K562 (cell line): ENCODE results near the gene MAD2L1BP. TPM values are rescaled to one million over a fixed set of nuclear protein-coding genes. Genes with fewer than 3 reads are reported as not detected.

Experiments
- ELF1 ChIP-seq: fragments of 200-800 bp; sonication (Bioruptor generic); IDR thresholded peaks from 2 replicates; pipeline ENCODE4 v1.6.1; 2016; ENCODE audit warnings: missing genetic modification characterization, missing compliant biosample characterization
- ERF ChIP-seq: fragments of 450-650 bp; formaldehyde crosslinking; IDR thresholded peaks from 2 replicates; pipeline ENCODE4 v1.4.0; 2020; ENCODE audit warnings: mild to moderate bottlenecking, mixed read lengths
- KAT7 ChIP-seq: sonication (generic); formaldehyde crosslinking; IDR thresholded peaks from 2 replicates; pipeline ENCODE4 v1.8.0; 2022; ENCODE audit warnings: missing genetic modification reagents, mild to moderate bottlenecking, borderline replicate concordance
- KAT8 ChIP-seq: fragments of 450-650 bp; IDR thresholded peaks from 2 replicates; pipeline ENCODE4 v1.6.1; 2016; ENCODE audit warnings: low read depth, mild to moderate bottlenecking
- KHSRP ChIP-seq: fragments of 450-650 bp; IDR thresholded peaks from 2 replicates; pipeline ENCODE4 v1.6.1; 2017
- MAZ ChIP-seq, 2 experiments: fragments of 450-650 bp in 1 of 2; sonication (generic) in 1 of 2; formaldehyde crosslinking; IDR thresholded peaks in 1 of 2; conservative IDR thresholded peaks in 1 of 2; 2 replicates each; pipeline versions ENCODE4 v1.4.0 to v1.5.0; 2020; ENCODE audit warnings: mild to moderate bottlenecking in 1 of 2, missing genetic modification reagents in 1 of 2
- NFATC3 ChIP-seq: fragments of 450-650 bp; IDR thresholded peaks from 2 replicates; pipeline ENCODE4 v1.6.1; 2017; ENCODE audit warnings: mild to moderate bottlenecking
- NR1H2 ChIP-seq: sonication (generic); formaldehyde crosslinking; IDR thresholded peaks from 2 replicates; pipeline ENCODE4 v1.4.0; 2020; ENCODE audit warnings: mild to moderate bottlenecking, missing genetic modification reagents
- PML ChIP-seq: IDR thresholded peaks from 2 replicates; pipeline ENCODE4 v1.6.1; 2012; ENCODE audit warnings: low read length, inconsistent platforms
- POLR3G ChIP-seq: IDR thresholded peaks from 2 replicates; pipeline ENCODE4 v1.6.1; 2011; ENCODE audit not compliant: insufficient read length, insufficient replicate concordance; ENCODE audit errors: extremely low read depth
- RB1 ChIP-seq: fragments of 450-650 bp; IDR thresholded peaks from 2 replicates; pipeline ENCODE4 v1.6.1; 2017; ENCODE audit warnings: low read depth, mild to moderate bottlenecking
- RBM39 ChIP-seq: fragments of 200-400 bp; formaldehyde crosslinking; optimal IDR thresholded peaks from 2 replicates; pipeline ENCODE3; 2018; ENCODE audit warnings: low read depth, low read length
- RCOR1 ChIP-seq, 2 experiments: IDR thresholded peaks; 2 replicates each; pipeline ENCODE4 v1.6.1; 2012; ENCODE audit warnings: low read depth in 2 of 2, low read length in 2 of 2, borderline replicate concordance in 1 of 2, improper control_type of control experiment in 1 of 2
- SMARCA4 ChIP-seq: fragments of 450-650 bp; IDR thresholded peaks from 2 replicates; pipeline ENCODE4 v1.6.1; 2016
- SREBF2 ChIP-seq: sonication (generic); formaldehyde crosslinking; IDR thresholded peaks from 2 replicates; pipeline ENCODE4 v1.4.0; 2020; ENCODE audit warnings: mild to moderate bottlenecking, missing genetic modification reagents
- TAF9B ChIP-seq: fragments of 450-650 bp; IDR thresholded peaks from 2 replicates; pipeline ENCODE4 v1.6.1; 2018; ENCODE audit warnings: mild to moderate bottlenecking; ENCODE audit not compliant: partially characterized antibody
- TRIM28 ChIP-seq: fragments of 450-650 bp; IDR thresholded peaks from 2 replicates; pipeline ENCODE4 v1.6.1; 2017
- YBX1 ChIP-seq: fragments of 450-650 bp; IDR thresholded peaks from 2 replicates; pipeline ENCODE4 v1.7.1; 2016; ENCODE audit warnings: mild to moderate bottlenecking
- ZC3H4 ChIP-seq: sonication (generic); formaldehyde crosslinking; IDR thresholded peaks from 2 replicates; pipeline ENCODE4 v1.9.0; 2021; ENCODE audit warnings: missing genetic modification reagents, borderline replicate concordance
- ZNF696 ChIP-seq: fragments of 250-450 bp; sonication (Bioruptor Pico); conservative IDR thresholded peaks from 2 replicates; pipeline ENCODE4 v1.4.0; 2020; ENCODE audit warnings: mild to moderate bottlenecking, moderate library complexity
- ZNF707 ChIP-seq: fragments of 250-450 bp; sonication (Bioruptor Pico); conservative IDR thresholded peaks from 2 replicates; pipeline ENCODE4 v1.8.0; 2022; ENCODE audit warnings: inconsistent platforms, mild to moderate bottlenecking, moderate library complexity
- polyA plus RNA-seq, 8 experiments: library from polyadenylated mRNA; depleted of rRNA in 4 of 8; stranded (reverse) in 5 of 8; unstranded in 3 of 8; fragments of >200 nt; fragmentation: Nextera tagmentation in 2 of 8; fragmentation: Illumina TruSeq in 1 of 8; extraction: Ambion mirVana in 2 of 8; extraction: Trizol in 1 of 8; gene quantifications; 2 replicates each; pipeline versions ENCODE4 v1.2.1 to v1.2.3, GENCODE V29; 2011 to 2014; ENCODE audit warnings: inconsistent platforms in 1 of 8, missing spikeins in 1 of 8
- total RNA-seq, 7 experiments: library from RNA; depleted of rRNA in 6 of 7; stranded (reverse); fragments of >200 nt in 6 of 7; fragmentation: Illumina TruSeq in 2 of 7; extraction: Trizol in 2 of 7; gene quantifications; 2 replicates each; pipeline versions ENCODE4 v1.2.1 to v1.2.3, GENCODE V29; 2011 to 2021; ENCODE audit warnings: low replicate concordance in 1 of 7
- TF ChIP-seq, protein P1 (sequence below): fragments of 250-450 bp; sonication (Bioruptor Pico); IDR thresholded peaks from 2 replicates; pipeline ENCODE4 v1.8.0; 2022; ENCODE audit warnings: inconsistent platforms
- TF ChIP-seq, protein P2 (sequence below), 2 experiments: fragments of 450-650 bp; IDR thresholded peaks; 2 replicates each; pipeline ENCODE4 v1.6.1; 2018; ENCODE audit warnings: mild to moderate bottlenecking in 2 of 2, low read depth in 1 of 2; ENCODE audit not compliant: partially characterized antibody in 2 of 2
- TF ChIP-seq, protein P3 (sequence below): fragments of 450-650 bp; formaldehyde crosslinking; IDR thresholded peaks from 2 replicates; pipeline ENCODE4 v1.4.0; 2020; ENCODE audit warnings: mild to moderate bottlenecking, moderate library complexity

The MAD2L1BP gene
- total and polyA plus RNA-seq, 9 of the 15 experiments (the other 6 are each of a cell fraction or from before 2014, with no cell fraction given): 69.7 to 321 (median 111) TPM

DNA sequence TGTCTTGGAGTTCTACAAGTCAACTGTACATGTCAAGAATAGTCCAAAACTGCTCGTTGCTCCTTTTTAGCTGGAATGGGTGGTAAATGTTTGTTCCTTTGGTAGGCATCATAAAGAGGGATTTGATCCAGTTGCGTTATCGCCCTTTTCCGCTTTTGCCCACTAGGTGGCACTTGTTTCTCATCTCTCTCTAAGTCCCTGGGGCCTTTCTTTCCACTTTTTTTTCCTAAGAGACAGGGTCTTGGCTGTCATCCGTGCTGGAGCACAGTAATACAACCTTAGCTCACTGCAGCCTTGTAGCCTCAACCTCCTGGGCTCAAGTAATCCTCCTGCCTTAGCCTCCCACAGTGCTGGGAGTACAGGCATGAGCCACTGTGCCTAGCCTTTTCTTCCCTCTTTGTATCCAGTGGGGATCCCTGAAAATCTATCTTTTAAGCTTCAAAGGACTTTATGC is 27.3 kb upstream of the MAD2L1BP start (continued):
- TF ChIP-seq, protein P1, sequence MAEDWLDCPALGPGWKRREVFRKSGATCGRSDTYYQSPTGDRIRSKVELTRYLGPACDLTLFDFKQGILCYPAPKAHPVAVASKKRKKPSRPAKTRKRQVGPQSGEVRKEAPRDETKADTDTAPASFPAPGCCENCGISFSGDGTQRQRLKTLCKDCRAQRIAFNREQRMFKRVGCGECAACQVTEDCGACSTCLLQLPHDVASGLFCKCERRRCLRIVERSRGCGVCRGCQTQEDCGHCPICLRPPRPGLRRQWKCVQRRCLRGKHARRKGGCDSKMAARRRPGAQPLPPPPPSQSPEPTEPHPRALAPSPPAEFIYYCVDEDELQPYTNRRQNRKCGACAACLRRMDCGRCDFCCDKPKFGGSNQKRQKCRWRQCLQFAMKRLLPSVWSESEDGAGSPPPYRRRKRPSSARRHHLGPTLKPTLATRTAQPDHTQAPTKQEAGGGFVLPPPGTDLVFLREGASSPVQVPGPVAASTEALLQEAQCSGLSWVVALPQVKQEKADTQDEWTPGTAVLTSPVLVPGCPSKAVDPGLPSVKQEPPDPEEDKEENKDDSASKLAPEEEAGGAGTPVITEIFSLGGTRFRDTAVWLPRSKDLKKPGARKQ (CRISPR knock-in tag): peak; percentile 27; the same call in 1 of the 2 replicates
- 0 out of 4 replicates have a peak, but pooled peaks of 1 of the 2 experiments have one; percentile 48 for TF ChIP-seq RCOR1 (IDR thresholded peaks at IDR 0.05; ENCODE audit: borderline replicate concordance in 1 of 2, low read depth in 2 of 2, low read length in 2 of 2)
- TF ChIP-seq YBX1: no peak
- no peak for TF ChIP-seq ERF
- TF ChIP-seq SREBF2 (CRISPR knock-in tag): no peak
- TF ChIP-seq KAT8: no peak
- no peak for TF ChIP-seq ELF1 (tag)
- TF ChIP-seq KAT7 (CRISPR knock-in tag): 0 out of 2 replicates have a peak, but pooled peaks have one; percentile 54
- TF ChIP-seq ZNF696 (CRISPR knock-in tag): no peak
- 0 out of 2 replicates have a peak, but pooled peaks have one; percentile 21 for TF ChIP-seq SMARCA4
- no peak for TF ChIP-seq TAF9B
- no peak for TF ChIP-seq TRIM28
- TF ChIP-seq NR1H2 (CRISPR knock-in tag): no peak
- TF ChIP-seq NFATC3: no peak
- no peak for TF ChIP-seq POLR3G
- peak in 1 of 2 experiments; percentile 7; a peak in 1 of 4 replicates for TF ChIP-seq MAZ (CRISPR knock-in tag; conservative IDR thresholded peaks at IDR 0.05 in 1 of 2, IDR thresholded peaks at IDR 0.05 in 1 of 2)
- TF ChIP-seq KHSRP: no peak
- TF ChIP-seq PML: peak; percentile 14; the same call in 1 of the 2 replicates
- TF ChIP-seq RBM39: no peak
- no peak for TF ChIP-seq ZNF707
- TF ChIP-seq, protein P2, sequence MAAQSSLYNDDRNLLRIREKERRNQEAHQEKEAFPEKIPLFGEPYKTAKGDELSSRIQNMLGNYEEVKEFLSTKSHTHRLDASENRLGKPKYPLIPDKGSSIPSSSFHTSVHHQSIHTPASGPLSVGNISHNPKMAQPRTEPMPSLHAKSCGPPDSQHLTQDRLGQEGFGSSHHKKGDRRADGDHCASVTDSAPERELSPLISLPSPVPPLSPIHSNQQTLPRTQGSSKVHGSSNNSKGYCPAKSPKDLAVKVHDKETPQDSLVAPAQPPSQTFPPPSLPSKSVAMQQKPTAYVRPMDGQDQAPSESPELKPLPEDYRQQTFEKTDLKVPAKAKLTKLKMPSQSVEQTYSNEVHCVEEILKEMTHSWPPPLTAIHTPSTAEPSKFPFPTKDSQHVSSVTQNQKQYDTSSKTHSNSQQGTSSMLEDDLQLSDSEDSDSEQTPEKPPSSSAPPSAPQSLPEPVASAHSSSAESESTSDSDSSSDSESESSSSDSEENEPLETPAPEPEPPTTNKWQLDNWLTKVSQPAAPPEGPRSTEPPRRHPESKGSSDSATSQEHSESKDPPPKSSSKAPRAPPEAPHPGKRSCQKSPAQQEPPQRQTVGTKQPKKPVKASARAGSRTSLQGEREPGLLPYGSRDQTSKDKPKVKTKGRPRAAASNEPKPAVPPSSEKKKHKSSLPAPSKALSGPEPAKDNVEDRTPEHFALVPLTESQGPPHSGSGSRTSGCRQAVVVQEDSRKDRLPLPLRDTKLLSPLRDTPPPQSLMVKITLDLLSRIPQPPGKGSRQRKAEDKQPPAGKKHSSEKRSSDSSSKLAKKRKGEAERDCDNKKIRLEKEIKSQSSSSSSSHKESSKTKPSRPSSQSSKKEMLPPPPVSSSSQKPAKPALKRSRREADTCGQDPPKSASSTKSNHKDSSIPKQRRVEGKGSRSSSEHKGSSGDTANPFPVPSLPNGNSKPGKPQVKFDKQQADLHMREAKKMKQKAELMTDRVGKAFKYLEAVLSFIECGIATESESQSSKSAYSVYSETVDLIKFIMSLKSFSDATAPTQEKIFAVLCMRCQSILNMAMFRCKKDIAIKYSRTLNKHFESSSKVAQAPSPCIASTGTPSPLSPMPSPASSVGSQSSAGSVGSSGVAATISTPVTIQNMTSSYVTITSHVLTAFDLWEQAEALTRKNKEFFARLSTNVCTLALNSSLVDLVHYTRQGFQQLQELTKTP (IDR thresholded peaks at IDR 0.05; ENCODE audit: low read depth in 1 of 2, partially characterized antibody in 2 of 2): no peak
- peak; percentile 57; the same call in 1 of the 2 replicates for TF ChIP-seq RB1
- TF ChIP-seq, protein P3, sequence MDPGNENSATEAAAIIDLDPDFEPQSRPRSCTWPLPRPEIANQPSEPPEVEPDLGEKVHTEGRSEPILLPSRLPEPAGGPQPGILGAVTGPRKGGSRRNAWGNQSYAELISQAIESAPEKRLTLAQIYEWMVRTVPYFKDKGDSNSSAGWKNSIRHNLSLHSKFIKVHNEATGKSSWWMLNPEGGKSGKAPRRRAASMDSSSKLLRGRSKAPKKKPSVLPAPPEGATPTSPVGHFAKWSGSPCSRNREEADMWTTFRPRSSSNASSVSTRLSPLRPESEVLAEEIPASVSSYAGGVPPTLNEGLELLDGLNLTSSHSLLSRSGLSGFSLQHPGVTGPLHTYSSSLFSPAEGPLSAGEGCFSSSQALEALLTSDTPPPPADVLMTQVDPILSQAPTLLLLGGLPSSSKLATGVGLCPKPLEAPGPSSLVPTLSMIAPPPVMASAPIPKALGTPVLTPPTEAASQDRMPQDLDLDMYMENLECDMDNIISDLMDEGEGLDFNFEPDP: no peak
- TF ChIP-seq ZC3H4 (CRISPR knock-in tag): no peak
